ENCODE results near the gene IFRD1.
"Not testable (repeated sequence)": the region's sequence is repeated elsewhere in the genome, so short reads cannot be mapped to it uniquely, and the experiment has no call there.

IFRD1 gene

GRCh38 chr7:112448891-112449290, 1.4 kb upstream of the IFRD1 start:
- DNase-seq (ENCODE audit: extremely low read depth, low read depth), result no peak
- H3K4me3 ChIP-seq (replicated peaks; ENCODE audit: low read depth, low read length), result no peak overlapping the region
- no peak for TF ChIP-seq CTCF (IDR thresholded peaks at IDR 0.05; ENCODE audit: low read depth, low read length, missing control alignments)

GRCh38 chr7:112449353-112449752, 907 bp upstream of the IFRD1 start:
- TF ChIP-seq CTCF (IDR thresholded peaks at IDR 0.05; ENCODE audit: low read depth, low read length, missing control alignments), result no peak
- H3K4me3 ChIP-seq (replicated peaks; ENCODE audit: low read depth, low read length), result peak overlapping the region; percentile 95
- no peak for DNase-seq (ENCODE audit: extremely low read depth, low read depth)

GRCh38 chr7:112450807-112451761, 824 bp downstream of the IFRD1 start:
- no peak for TF ChIP-seq CTCF (IDR thresholded peaks at IDR 0.05; ENCODE audit: low read depth, low read length, missing control alignments)
- peak overlapping the region; percentile 95 for H3K4me3 ChIP-seq (replicated peaks; ENCODE audit: low read depth, low read length)
- DNase-seq (ENCODE audit: extremely low read depth, low read depth), result peak; percentile 93

GRCh38 chr7:112452102-112452888, 2.0 kb downstream of the IFRD1 start:
- H3K4me3 ChIP-seq (replicated peaks; ENCODE audit: low read depth, low read length), result peak overlapping the region; percentile 95
- no peak for DNase-seq (ENCODE audit: extremely low read depth, low read depth)
- TF ChIP-seq CTCF (IDR thresholded peaks at IDR 0.05; ENCODE audit: low read depth, low read length, missing control alignments), result peak; percentile 22

GRCh38 chr7:112453505-112454171, 3.4 kb downstream of the IFRD1 start:
- peak overlapping the region; percentile 95; the same call in 1 of the 2 replicates for H3K4me3 ChIP-seq (replicated peaks; ENCODE audit: low read depth, low read length)
- TF ChIP-seq CTCF (IDR thresholded peaks at IDR 0.05; ENCODE audit: low read depth, low read length, missing control alignments), result no peak
- DNase-seq (ENCODE audit: extremely low read depth, low read depth), result no peak

- DNase-seq (ENCODE audit: extremely low read depth, low read depth); H3K4me3 ChIP-seq (replicated peaks; ENCODE audit: low read depth, low read length): not testable (repeated sequence)
These were observed 3.9 kb downstream of the IFRD1 start for GRCh38 chr7:112454191-112454590.
